DMS 273 (cell line): ENCODE data around the gene SUCLA2.
"Not testable (repeated sequence)": the region's sequence is repeated elsewhere in the genome, so short reads cannot be mapped to it uniquely, and the experiment has no call there.

Experiments
- DNase-seq: peaks from one replicate; lab custom pipeline; 2025; ENCODE audit not compliant: unreplicated experiment; lab: John Stamatoyannopoulos, UW

SUCLA2 gene

DNA sequence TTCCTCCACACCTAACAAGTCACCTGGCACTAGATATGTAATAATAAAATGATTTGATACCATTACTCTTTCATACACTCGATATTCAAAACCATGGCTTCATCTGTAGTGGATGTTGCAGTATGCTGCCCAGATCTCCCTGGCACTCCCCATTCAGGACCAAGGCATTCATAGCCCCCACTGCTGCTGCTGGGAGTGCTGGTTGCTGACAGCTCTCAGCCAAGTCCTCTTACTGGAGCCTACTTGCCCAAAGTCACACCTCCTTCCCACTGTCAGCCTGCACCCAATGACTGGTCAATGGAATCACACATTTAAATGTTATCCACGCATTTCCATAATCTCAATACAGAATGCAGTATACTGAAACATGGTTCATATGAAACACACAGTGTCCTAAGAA, 3.7 kb downstream of the SUCLA2 start:
- DNase-seq, result no peak

DNA sequence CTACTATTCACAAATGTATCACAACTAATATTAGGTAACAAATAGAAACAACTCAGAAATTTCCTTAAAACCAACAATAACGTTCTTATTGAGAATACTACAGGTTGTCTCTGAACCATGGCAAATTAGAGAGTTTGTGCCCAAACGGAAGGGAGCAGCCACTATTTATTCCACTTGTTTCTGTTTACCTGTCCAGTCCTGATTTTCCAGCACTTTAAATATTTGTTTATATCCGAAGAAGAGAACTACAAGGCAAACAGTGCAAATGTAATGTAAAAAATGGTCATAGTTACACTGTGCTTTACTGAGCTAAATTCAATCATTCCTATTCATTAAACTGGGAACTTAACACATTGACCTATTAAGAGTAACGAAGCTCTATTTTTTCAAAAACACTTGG, 9.2 kb downstream of the SUCLA2 start:
- no peak for DNase-seq

DNA sequence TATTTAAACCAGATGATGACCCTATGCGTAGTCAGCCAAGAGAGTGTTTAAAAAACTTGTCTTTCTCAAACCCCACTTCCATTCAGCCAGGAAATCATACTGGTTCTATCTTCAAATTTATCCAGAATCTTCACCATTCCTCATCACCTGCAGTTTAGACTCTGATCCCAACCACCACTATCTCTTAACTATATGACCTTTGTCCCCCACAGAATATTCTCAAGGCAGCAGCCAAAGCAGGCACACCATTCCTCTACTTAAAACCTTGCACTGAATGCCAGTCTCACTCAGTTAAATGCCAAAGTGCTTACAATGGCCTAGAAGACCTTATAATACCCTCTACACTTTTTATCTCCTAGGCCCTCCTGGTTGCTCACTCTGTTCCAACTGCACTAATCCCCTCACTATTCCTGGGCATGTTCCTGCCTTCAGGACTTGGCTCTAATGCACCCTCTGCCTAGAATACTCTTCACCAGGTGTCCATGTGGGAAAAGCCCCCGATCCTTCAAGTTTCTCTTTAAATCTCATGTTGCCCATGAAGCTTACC, 10.1 kb downstream of the SUCLA2 start:
- DNase-seq, result no peak

DNA sequence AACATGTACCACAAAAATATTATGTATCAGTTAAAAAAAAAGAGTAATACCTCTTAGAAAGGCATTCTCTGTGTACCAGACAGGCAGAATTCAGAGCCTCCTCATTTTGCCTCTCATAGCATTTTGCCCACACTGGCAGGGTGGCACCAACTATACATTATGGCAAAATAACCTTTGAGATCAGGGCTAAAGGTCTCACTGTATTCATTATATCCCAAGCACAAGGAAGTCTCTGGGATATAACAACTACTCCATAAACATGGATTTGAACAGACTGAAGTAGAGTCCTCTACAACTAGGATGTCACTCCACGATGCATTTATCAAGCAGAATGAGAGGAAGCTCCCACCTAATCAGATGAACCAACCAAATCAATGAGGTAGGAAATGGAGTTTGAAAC, 10.6 kb downstream of the SUCLA2 start:
- DNase-seq, result no peak

DNA sequence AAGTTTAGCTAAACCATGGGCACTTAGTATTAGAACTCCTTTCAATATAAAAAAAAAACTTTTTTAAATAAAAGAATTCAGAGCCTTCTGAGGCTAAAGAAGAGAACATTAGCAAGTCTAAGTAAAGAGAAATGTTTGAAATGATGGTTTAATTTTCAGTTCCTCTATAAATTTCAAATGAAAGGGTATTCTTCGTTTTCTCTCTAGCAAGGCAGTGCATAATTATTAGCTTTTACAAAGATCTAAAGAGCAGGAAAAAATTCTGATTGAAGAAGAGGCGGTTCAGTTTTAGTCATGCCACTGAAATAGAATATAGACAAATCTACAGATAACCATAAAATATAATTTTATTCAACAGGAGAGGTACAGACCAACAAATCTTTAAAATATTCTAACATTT, 18.0 kb downstream of the SUCLA2 start:
- no peak for DNase-seq

GRCh38 chr13:47976325-47976724, 24.7 kb downstream of the SUCLA2 start:
- no peak for DNase-seq

DNA sequence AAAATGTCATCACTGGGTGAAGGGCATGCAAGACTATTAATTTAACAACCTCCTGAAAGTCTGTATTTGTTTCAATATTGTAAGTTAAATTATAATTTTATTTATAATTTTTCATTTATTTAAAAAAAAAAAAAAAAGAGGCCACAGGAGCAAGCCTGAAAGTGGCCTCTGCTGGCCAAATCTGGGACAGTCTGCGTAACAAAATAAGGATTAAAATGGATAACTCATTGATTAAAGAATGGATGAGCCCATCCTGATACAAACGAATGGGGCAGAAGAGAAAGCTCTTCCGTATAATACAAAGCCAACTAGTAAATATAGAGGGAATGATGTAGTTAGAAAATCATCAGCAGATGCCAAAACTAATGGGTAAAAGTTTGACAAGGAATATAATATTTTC, 36.2 kb downstream of the SUCLA2 start:
- DNase-seq, result no peak

DNA sequence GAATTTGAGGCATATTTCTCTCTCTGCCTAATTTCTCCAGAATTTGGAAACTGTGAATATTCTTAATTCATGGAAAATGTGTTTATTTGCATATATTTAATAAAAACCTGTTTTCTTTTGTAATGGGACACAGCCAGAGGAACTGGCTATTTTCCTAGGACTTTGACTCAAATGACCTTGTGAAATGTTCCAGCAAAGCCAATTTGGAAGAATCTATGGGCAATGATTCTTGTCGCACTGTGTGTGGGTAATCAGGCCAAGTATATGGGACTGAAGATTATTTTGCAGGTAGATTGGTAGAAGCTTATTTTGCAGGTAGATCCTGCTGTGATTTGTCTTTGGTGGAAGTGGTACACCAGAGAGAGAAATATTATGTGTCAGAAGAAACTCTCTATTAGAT, 38.8 kb downstream of the SUCLA2 start:
- DNase-seq, result no peak

GRCh38 chr13:47959468-47960247, 41.4 kb downstream of the SUCLA2 start:
- DNase-seq, result no peak

GRCh38 chr13:47957073-47957472, 44.0 kb downstream of the SUCLA2 start:
- DNase-seq, result no peak

DNA sequence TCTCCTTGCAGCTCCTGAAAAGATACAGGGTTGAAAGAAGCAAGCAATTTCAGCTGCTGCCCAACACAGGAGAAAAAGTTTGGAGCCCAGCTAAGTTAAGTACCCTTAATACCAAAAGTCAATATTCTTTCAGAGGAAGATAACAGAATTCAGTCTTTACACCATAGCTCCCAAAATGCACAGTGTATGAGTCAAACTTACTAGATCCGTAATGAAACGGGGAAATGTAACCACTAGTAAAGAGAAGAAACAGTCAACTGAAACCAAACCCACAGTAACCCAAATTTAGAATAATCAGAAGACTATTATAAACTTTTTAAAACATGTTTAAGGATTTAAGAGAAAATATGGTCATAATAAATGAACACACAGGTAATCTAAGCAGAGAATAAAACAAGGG, 45.2 kb downstream of the SUCLA2 start:
- DNase-seq, result no peak

- DNase-seq, result no peak
Measured at GRCh38 chr13:47949799-47950198, 51.3 kb downstream of the SUCLA2 start.

DNA sequence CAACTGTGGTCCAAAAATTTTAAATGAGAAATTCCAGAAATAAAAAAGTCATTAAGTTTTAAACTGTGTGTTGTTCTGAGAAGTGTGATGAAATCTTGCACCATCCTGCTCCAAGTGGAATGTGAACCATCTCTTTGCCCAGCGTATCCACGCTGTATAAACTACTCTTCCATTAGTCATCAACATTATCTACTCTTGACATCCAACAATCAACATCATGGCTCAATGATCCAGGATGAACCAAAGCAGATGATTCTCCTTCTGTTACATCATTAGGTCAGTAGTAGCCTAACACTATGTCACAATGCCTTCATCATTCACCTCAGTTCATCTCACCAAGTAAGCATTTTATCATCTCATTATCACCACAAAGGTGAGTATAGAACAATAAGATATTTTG, 55.3 kb downstream of the SUCLA2 start:
- DNase-seq, result no peak

GRCh38 chr13:47945146-47945545, 55.9 kb downstream of the SUCLA2 start:
- DNase-seq, result not testable (repeated sequence)

GRCh38 chr13:47934371-47934770, 66.7 kb downstream of the SUCLA2 start:
- DNase-seq, result no peak

DNA sequence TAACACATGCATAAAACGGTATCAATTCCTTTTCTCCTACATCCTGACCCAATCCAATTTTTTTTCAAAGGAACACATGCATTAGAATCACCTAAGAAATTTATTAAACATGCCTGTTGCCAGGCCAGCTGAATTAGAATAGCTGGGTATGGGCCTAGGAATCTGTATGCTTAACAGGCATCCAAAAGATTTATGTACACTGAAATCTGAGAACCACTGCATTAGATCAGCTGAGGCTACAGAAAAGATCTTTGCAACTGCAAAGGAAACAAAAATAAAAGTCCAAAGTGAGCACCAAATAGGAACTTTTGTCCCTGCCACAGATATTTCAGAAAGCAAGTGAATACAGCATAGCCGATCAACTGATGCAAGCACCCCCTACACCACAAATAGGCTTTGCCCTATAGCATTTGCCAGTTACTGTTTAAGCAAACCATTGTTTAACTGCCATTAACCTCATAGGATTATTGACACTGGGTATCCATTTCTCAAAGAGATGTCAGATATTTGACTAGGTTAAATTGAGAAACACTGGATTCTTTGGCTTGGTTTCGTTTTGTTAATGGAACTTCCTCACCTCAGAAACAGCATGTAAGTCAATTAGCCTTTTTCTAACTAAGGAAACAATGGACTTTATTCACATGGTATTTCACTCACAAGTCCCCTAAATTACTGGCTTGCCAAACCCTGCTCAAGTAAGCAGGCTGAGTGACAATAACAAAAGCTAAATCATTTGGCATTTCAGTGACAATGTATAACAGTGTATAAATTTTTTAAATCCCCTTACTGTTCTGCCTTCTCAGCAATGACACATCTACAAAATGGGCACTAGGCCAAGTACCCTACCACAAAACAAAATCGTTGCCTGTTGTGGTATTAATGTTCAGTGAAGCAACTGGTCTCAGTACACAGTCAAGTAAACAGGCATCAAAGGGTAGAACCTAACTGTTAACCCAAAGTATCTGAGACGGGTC, 67.8 kb downstream of the SUCLA2 start:
- no peak for DNase-seq

GRCh38 chr13:47930649-47931165, 70.4 kb downstream of the SUCLA2 start:
- no peak for DNase-seq

GRCh38 chr13:47929156-47929555, 71.9 kb downstream of the SUCLA2 start:
- no peak for DNase-seq

GRCh38 chr13:47917022-47917574, 84.0 kb downstream of the SUCLA2 start:
- DNase-seq, result no peak

DNA sequence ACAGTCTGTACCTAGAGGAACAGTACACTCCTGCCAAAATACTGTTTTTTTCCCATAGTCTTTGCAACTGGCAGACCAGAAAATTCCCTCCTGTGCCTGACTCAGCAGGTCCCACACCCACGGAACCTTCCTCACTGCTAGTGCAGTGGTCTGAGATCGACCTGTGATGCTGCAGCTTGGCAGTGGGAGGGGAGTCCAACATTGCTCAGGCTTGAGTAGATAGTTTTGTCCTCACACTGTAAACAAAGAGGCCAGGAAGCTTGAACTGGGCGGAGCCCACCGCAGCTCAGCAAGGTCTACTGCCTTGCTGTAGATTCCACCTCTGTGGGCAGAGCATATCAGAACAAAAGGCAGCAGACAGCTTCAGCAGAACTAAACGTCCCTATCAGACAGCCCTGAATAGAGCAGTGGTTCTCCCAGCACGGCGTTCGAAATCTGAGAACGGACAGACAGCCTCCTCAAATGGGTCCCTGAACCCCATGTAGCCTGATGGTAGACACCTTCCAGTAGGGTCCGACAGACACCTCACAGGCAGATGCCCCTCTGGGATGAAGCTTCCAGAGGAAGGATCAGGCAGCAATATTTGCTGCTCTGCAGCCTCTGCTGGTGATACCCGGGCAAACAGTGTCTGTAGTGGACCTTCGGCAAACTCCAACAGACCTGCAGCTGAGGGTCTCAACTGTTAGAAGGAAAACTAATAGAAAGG, 92.7 kb downstream of the SUCLA2 start:
- DNase-seq, result no peak

DNA sequence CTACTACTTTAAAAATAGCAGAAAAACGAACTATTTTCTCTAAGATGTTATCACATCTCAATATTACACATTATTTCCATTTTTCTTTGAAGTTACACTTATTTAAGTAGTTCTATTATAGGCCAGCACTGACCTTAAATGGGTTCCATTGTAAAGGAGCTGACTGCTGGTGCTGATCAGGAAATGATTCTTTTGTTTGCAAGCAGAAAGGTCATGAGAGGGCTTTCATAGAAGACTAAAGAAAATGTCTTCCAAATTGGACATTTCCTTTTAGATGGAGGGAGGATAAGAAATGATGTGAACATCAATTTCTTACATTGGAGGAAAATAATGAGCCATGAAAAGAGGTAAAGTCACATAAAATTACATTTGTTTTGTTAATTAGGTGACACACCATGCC, 96.2 kb downstream of the SUCLA2 start:
- no peak for DNase-seq
